Testis (tissue), 2 donors: ENCODE results near the gene HLA-E.

Source experiments
- POLR2A ChIP-seq: fragments of 450-650 bp; IDR thresholded peaks from one replicate; pipeline ENCODE4 v1.6.1; 2017; ENCODE audit warnings: antibody characterized with exemption, mild to moderate bottlenecking, moderate library complexity
- TF ChIP-seq, protein P1 (sequence below), 3 experiments: fragments of 450-650 bp in 2 of 3; fragments of 200-600 bp in 1 of 3; sonication (generic) in 1 of 3; IDR thresholded peaks; one replicate each; pipeline ENCODE4 v1.5.1; 2016 to 2019; ENCODE audit warnings: antibody characterized with exemption in 3 of 3, mild to moderate bottlenecking in 2 of 3, moderate library complexity in 1 of 3

DNA sequence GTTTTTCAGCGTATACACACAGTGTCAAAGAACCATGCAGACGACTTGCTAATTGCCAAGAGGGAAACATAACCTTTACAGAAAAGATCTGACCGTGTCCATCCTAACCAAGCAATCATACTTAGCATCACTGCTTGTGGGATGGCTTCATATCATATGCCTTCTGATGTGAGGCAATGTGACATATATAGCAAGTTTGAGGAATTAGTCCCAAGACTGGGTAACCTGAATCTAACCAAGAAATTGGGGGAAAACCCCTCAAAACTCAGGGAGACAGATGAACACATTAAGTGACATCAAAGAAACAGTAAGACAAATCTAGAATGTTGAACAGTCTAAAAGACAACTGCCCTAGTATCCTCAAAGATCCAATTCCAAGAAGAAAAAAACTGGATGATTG, 48.6 kb downstream of the HLA-E start:
- TF ChIP-seq, protein P1, sequence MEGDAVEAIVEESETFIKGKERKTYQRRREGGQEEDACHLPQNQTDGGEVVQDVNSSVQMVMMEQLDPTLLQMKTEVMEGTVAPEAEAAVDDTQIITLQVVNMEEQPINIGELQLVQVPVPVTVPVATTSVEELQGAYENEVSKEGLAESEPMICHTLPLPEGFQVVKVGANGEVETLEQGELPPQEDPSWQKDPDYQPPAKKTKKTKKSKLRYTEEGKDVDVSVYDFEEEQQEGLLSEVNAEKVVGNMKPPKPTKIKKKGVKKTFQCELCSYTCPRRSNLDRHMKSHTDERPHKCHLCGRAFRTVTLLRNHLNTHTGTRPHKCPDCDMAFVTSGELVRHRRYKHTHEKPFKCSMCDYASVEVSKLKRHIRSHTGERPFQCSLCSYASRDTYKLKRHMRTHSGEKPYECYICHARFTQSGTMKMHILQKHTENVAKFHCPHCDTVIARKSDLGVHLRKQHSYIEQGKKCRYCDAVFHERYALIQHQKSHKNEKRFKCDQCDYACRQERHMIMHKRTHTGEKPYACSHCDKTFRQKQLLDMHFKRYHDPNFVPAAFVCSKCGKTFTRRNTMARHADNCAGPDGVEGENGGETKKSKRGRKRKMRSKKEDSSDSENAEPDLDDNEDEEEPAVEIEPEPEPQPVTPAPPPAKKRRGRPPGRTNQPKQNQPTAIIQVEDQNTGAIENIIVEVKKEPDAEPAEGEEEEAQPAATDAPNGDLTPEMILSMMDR (IDR thresholded peaks at IDR 0.05): no peak
- no peak for TF ChIP-seq POLR2A
